Measurements from ENCODE around the gene CEP162.
"Not testable (repeated sequence)": the region's sequence is repeated elsewhere in the genome, so short reads cannot be mapped to it uniquely, and the experiment has no call there.

The CEP162 gene

GRCh38 chr6:84093441-84094435 lies 133.7 kb downstream of the CEP162 start:
- no peak for DNase-seq (ENCODE audit: low spot score)
- no peak for TF ChIP-seq CTCF (IDR thresholded peaks at IDR 0.05; ENCODE audit: extremely low read depth, missing control alignments)

DNA sequence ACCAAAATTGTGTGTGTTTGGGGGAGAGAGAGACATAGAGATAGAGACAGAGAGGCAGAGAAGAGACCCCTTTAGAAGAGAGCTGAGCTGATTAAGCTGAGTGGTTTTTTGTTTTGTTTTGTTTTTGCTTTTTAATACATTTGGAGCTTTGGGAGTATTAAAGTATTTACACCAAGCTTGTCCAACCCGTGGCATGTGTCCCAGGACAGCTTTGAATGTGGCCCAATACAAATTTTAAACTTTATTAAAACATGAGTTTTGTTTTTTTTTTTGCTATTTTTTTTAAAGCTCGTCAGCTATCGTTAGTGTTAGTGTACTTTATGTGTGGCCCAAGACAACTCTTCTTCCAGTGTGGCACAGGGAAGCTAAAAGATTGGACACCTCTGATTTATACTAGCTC lies 137.9 kb downstream of the CEP162 start:
- no peak for DNase-seq (ENCODE audit: low spot score)
- TF ChIP-seq CTCF (IDR thresholded peaks at IDR 0.05; ENCODE audit: extremely low read depth, missing control alignments), result no peak

DNA sequence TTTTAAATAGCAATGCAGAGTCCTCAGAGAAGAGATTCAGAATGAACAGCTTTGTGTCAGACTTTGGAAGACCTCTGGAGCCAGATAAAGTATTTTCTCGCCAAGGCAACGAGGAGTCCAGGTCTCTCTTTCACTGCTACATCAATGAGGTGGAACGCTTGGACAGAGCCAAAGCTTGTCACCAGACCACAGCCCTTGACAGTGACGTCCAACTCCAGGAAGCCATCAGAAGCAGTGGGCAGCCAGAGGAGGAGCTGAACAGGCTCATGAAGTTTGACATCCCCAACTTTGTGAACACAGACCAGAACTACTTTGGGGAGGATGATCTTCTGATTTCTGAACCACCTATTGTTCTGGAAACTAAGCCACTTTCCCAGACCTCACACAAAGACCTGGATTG lies 138.4 kb downstream of the CEP162 start:
- TF ChIP-seq CTCF (IDR thresholded peaks at IDR 0.05; ENCODE audit: extremely low read depth, missing control alignments), result no peak
- no peak for DNase-seq (ENCODE audit: low spot score)

DNA sequence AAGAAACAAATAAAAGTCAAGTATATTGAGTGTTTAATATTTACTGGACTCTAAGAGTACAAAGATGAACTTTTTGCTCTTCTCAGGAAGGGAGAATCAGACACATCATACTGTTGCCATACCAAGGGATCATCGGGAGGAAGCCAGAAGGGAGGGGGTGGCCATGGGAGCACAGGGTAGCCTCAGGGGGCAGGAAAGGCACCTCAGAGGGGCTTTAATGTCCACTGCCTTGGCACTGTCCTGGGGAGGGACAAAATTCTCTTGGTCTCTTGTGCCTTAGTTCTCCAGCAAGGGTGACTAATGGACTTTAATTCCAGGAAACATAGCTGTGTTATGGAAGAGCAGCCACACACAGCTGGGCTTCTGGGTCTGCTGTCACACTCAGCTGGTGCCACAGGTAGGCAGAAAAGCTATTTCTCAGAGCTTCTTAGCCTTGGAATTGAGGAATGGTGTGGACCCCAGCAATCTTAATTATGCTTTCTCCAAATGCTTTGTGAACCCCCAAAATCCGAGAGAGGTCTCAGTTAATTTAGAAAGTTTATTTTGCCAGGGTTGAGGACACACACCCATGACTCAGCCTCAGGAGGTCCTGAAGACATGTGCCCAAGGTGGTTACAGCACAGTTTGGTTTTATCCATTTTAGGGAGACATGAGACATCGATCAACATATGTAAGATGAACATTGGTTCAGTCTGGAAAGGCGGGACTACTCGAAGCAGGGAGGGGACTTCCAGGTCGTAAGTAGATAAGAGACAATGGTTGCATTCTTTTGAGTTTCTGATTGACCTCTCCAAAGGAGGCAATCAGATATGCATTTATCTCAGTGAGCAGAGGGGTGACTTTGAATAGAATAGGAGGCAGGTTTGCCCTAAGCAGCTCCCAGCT lies 140.7 kb downstream of the CEP162 start:
- TF ChIP-seq CTCF (IDR thresholded peaks at IDR 0.05; ENCODE audit: extremely low read depth, missing control alignments), result no peak
- no peak for DNase-seq (ENCODE audit: low spot score)

DNA sequence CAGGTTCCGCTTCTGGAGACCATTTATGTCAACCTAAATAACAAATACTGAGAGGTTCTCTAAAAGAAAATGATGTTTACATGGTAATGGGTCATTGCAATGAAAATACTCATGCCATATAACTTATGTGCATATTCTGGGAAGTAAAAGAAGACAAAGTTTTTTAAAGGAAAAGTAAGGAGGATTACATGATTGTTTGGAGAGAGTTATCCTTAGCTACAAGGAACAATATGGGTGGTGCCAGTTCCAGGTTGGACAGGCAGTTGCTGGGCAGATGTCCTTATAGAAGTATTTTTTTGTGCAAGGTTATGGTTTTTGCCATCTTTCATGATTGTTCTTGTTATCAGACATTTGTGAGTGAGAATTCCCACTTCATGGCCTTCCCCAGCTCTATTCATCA lies 141.4 kb downstream of the CEP162 start:
- no peak for TF ChIP-seq CTCF (IDR thresholded peaks at IDR 0.05; ENCODE audit: extremely low read depth, missing control alignments)
- DNase-seq (ENCODE audit: low spot score), result no peak

DNA sequence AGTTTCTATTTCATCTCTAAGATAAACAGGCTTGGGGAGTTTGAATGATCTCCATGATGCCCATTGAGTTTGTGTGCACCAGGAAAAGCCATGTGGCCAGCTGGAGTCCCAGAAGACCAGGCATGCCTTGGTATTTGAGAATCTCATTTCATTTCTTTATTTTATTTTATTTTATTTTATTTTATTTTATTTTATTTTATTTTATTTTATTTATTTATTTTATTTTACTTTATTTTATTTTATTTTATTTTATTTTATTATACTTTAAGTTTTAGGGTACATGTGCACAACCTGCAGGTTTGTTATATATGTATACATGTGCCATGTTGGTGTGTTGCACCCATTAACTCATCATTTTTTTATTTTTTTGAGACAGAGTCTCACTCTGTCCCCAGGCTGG lies 142.7 kb downstream of the CEP162 start:
- DNase-seq (ENCODE audit: low spot score), result not testable (repeated sequence)

DNA sequence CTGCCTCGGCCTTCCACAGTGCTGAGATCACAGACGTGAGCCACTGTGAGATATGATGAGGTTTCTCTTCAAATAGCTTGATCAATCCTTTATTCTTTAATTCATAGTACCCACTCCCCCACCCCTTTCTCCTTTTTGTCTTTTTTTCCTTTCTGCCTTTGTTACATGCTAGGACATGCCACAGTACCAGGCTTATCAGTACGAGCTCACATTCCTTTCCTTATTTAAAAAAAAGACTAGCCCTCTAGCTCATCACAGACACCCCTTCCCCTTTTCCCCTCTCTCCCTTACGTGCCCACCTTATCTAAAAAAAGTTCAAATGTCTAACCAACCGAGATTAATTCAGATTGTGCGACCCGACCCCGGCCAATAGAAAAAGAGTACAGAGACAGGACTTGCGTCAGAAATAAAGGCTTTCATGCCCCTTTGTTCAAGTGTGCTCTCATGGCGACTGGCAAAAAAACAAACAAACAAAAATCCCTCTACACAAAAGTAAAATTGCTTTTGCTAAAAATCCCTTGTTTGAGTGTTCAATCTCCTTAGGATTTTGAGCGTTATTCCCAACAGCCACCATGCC lies 144.7 kb downstream of the CEP162 start:
- no peak for DNase-seq (ENCODE audit: low spot score)
- TF ChIP-seq CTCF (IDR thresholded peaks at IDR 0.05; ENCODE audit: extremely low read depth, missing control alignments), result no peak

Data from GM20000 (cell line).